ENCODE data around the gene TADA2A. TPM values are rescaled to one million over a fixed set of nuclear protein-coding genes. Genes with fewer than 3 reads are reported as not detected.

TADA2A gene
- total RNA-seq, 2 donors from 2014 or later: 6.8 to 15.7 TPM

DNA sequence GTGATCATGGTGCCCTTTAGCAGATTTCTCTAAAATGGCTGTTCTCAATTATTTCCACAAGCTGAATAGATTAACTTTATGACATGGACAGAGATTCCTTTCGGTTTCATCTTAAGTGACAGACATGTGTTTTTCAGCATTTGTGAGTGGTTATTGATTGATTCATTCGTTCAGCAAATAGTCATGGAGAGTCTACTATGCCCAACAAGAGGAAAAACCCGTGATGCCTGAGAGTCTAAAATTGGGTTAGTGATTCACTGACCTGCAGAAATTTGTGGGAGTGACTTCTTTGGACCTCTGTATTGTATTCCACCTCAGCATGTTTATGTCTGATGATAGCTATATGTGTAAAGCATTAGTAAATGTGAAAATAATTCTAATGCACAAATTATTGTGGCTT lies 55.0 kb downstream of the TADA2A start:
- H3K4me3 ChIP-seq: no peak overlapping the region
- no peak for TF ChIP-seq CTCF (IDR thresholded peaks at IDR 0.05)
- H3K4me1 ChIP-seq: no peaks in the 10 kb centered on the region
- H3K27ac ChIP-seq: no peak overlapping the region
- no peaks in the 10 kb centered on the region for H3K27me3 ChIP-seq
- peaks cover 21% of the 10 kb centered on the region for H3K36me3 ChIP-seq
- DNase-seq (ENCODE audit: low spot score): no peak
- H3K9me3 ChIP-seq: no peaks in the 10 kb centered on the region

DNA sequence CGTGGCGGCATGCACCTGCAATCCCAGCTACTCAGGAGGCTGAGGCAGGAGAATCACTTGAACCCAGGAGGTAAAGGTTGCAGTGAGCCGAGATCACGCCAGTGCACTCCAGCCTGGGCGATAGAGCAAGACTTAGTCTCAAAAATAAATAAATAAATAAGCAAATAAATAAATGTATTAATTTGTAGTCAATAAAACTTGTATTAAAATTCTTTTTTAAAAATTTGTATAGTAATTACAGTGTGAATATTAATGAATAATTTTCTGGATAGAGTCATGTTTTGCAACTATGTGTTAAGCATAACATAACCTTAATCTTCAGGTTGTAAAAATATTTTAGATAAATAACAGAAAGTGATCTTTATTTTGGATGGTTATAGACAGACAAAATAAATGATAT lies 55.8 kb downstream of the TADA2A start:
- H3K36me3 ChIP-seq: peaks cover 24% of the 10 kb centered on the region
- TF ChIP-seq CTCF (IDR thresholded peaks at IDR 0.05): no peak

GRCh38 chr17:37463039-37463438 lies 56.4 kb downstream of the TADA2A start:
- Histone ChIP-seq H3K27me3 (no peaks in the 10 kb centered on the region), H3K36me3 (peaks cover 30% of the 10 kb centered on the region), H3K4me3 (no peak overlapping the region), H3K4me1 (no peaks in the 10 kb centered on the region), H3K9me3 (no peaks in the 10 kb centered on the region), H3K27ac (no peak overlapping the region)
- DNase-seq (ENCODE audit: low spot score): no peak
- no peak for TF ChIP-seq CTCF (IDR thresholded peaks at IDR 0.05)

More for the DNA sequence above, 55.8 kb downstream of the TADA2A start:
- no peak for DNase-seq (ENCODE audit: low spot score)
- no peak overlapping the region for H3K27ac ChIP-seq
- no peaks in the 10 kb centered on the region for H3K9me3 ChIP-seq
- no peaks in the 10 kb centered on the region for H3K4me1 ChIP-seq
- H3K4me3 ChIP-seq: no peak overlapping the region
- no peaks in the 10 kb centered on the region for H3K27me3 ChIP-seq

DNA sequence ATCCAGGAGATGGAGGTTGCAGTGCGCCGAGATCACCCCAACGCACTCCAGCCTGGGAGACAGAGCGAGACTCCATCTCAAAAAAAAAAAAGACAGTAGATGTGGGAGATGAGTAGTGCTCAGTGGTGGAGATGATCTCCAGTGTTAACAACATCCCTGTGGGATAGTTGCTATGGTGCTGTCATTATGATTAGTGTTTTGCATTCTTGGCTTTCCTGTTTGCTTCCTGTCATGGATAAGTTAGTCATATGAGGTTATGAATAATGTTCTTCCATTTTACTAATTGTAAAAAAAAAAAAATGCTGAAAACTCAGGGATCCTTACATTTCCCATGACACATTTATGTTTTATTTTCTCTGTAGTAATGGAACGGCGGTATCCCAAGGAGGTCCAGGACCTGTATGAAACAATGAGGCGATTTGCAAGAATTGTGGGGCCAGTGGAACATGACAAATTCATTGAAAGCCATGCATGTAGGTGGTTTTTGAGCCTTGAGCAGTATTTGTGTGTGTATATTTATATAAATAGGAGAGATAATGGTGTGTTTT lies 58.5 kb downstream of the TADA2A start:
- Histone ChIP-seq H3K4me1 (no peaks in the 10 kb centered on the region), H3K9me3 (no peaks in the 10 kb centered on the region), H3K36me3 (peaks cover 32% of the 10 kb centered on the region), H3K4me3 (no peak overlapping the region), H3K27me3 (no peaks in the 10 kb centered on the region), H3K27ac (no peak overlapping the region)
- no peak for TF ChIP-seq CTCF (IDR thresholded peaks at IDR 0.05)
- no peak for DNase-seq (ENCODE audit: low spot score)

DNA sequence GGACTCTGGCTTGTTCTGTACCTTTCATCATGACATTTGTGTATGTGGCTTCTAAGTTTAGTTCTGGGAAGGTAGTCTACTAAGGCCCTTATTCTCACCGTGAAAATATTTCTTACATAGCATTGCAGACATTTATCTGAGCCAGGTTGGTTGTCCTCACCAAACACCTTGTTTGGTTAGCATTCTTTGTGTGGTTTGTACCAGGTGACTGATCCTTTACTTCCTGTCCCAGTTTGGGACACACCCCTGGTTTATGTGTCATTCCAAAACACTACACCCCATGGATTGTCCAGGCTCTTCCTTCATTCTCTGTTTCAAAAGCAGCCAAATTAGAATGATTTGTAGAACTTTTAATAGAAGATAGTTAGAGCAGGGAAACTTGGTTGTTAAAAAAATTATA lies 59.8 kb downstream of the TADA2A start:
- H3K36me3 ChIP-seq: peaks cover 40% of the 10 kb centered on the region
- no peak for TF ChIP-seq CTCF (IDR thresholded peaks at IDR 0.05)
- H3K27me3 ChIP-seq: no peaks in the 10 kb centered on the region
- H3K4me3 ChIP-seq: no peak overlapping the region
- H3K9me3 ChIP-seq: no peaks in the 10 kb centered on the region
- H3K27ac ChIP-seq: no peak overlapping the region
- DNase-seq (ENCODE audit: low spot score): no peak
- H3K4me1 ChIP-seq: no peaks in the 10 kb centered on the region

DNA sequence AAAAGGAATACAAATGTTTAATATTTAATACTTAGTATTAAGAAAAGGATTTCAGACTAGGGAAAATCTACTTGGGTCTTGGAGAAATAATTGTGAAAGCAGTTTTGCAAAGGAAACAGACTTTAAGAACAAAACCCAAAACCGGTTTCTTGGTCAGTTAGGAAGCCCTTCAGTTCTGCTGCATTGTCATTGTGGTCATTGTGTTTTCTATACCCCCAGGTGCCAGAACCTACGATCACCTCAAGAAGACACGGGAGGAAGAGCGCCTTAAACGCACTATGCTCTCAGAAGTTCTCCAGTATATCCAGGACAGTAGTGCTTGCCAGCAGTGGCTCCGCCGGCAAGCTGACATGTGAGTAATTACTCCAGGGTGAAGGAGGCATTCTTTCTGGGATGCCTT lies 63.5 kb downstream of the TADA2A start:
- H3K4me3 ChIP-seq: no peak overlapping the region
- TF ChIP-seq CTCF (IDR thresholded peaks at IDR 0.05): no peak
- H3K27me3 ChIP-seq: no peaks in the 10 kb centered on the region
- H3K4me1 ChIP-seq: no peaks in the 10 kb centered on the region
- DNase-seq (ENCODE audit: low spot score): no peak
- no peaks in the 10 kb centered on the region for H3K9me3 ChIP-seq
- peaks cover 71% of the 10 kb centered on the region for H3K36me3 ChIP-seq
- no peak overlapping the region for H3K27ac ChIP-seq

Measured in right atrium auricular region (tissue), 2 donors.